K562 (cell line): ENCODE data around the gene UBE3B. TPM values are rescaled to one million over a fixed set of nuclear protein-coding genes. Genes with fewer than 3 reads are reported as not detected.

Experiments
- E2F1 ChIP-seq: sonication (generic); formaldehyde crosslinking; IDR thresholded peaks from 2 replicates; pipeline ENCODE4 v1.8.1; 2023; ENCODE audit warnings: mild to moderate bottlenecking, missing genetic modification reagents, moderate library complexity
- NR4A1 ChIP-seq, 2 experiments: fragments of 250-450 bp in 1 of 2; fragments of 450-650 bp in 1 of 2; sonication (Bioruptor Pico) in 1 of 2; IDR thresholded peaks; 2 replicates each; pipeline versions ENCODE4 v1.4.0 to v1.6.1; 2016 to 2020; ENCODE audit warnings: mild to moderate bottlenecking in 2 of 2, missing compliant biosample characterization in 1 of 2, missing genetic modification characterization in 1 of 2, moderate library complexity in 1 of 2
- THRA ChIP-seq: fragments of 450-650 bp; IDR thresholded peaks from 2 replicates; pipeline ENCODE4 v1.6.1; 2017; ENCODE audit warnings: mild to moderate bottlenecking, moderate library complexity
- ZNF140 ChIP-seq: fragments of 250-450 bp; sonication (Bioruptor Pico); IDR thresholded peaks from 2 replicates; pipeline ENCODE4 v1.8.0; 2021; ENCODE audit warnings: moderate library complexity, mild to moderate bottlenecking, inconsistent platforms
- polyA plus RNA-seq, 8 experiments: library from polyadenylated mRNA; depleted of rRNA in 4 of 8; stranded (reverse) in 5 of 8; unstranded in 3 of 8; fragments of >200 nt; fragmentation: Nextera tagmentation in 2 of 8; fragmentation: Illumina TruSeq in 1 of 8; extraction: Ambion mirVana in 2 of 8; extraction: Trizol in 1 of 8; gene quantifications; 2 replicates each; pipeline versions ENCODE4 v1.2.1 to v1.2.3, GENCODE V29; 2011 to 2014; ENCODE audit warnings: inconsistent platforms in 1 of 8, missing spikeins in 1 of 8
- total RNA-seq, 7 experiments: library from RNA; depleted of rRNA in 6 of 7; stranded (reverse); fragments of >200 nt in 6 of 7; fragmentation: Illumina TruSeq in 2 of 7; extraction: Trizol in 2 of 7; gene quantifications; 2 replicates each; pipeline versions ENCODE4 v1.2.1 to v1.2.3, GENCODE V29; 2011 to 2021; ENCODE audit warnings: low replicate concordance in 1 of 7
- TF ChIP-seq, protein P1 (sequence below): fragments of 250-450 bp; sonication (Bioruptor Pico); IDR thresholded peaks from 2 replicates; pipeline ENCODE4 v1.4.0; 2020; ENCODE audit warnings: mild to moderate bottlenecking
- TF ChIP-seq, protein P2 (sequence below): fragments of 200-600 bp; sonication (generic); IDR thresholded peaks from one replicate; pipeline ENCODE4 v1.6.1; 2012; ENCODE audit warnings: mild to moderate bottlenecking, low read depth, low read length, inconsistent platforms
- TF ChIP-seq, protein P3 (sequence below): fragments of 450-650 bp; formaldehyde crosslinking; IDR thresholded peaks from 2 replicates; pipeline ENCODE4 v1.4.0; 2020; ENCODE audit warnings: mild to moderate bottlenecking, mixed read lengths

Gene UBE3B
- total and polyA plus RNA-seq, 9 of the 15 experiments (the other 6 are each of a cell fraction or from before 2014, with no cell fraction given), result 7.6 to 23.6 (median 15.5) TPM

DNA sequence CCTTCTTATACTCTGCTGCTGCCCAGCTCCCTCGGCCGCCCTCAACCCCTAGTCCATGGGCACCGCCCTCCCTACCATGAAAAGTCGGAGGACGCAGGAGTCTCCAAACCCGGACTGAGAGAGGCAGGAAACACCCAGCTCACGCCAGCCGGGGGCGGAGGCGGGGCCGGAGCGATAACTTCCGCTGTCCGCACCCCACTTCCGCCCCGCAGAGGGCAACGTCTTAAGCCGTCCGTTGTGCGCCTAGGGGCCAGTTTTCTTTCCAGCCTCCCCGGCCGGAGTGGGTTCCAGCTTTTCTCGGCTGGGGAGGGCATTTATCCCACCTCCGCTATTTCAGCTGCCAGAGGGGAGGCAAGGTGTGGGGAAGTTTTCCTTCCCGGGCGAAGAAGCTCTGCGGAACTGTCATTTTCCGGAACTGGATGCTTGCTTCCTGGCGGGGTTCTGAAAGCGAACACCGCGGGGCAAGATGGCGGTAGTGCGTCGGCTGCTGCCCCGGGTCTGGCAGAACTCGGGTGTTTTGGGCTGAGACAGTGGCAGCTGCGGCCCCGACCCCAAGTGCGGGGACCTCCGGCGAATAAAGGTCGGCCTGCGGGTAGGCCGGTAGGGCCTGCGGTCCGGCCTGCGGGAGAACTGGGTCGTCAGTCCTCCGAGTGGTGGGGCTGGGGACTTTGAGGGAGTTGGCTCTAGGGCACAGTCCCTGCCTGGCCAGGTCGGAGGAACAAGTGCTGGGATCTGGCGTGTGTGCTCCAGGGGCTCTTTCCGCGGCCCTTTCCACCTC lies at the start of gene UBE3B, which contains the start of gene KCTD10 (continued):
- TF ChIP-seq NR4A1 (CRISPR knock-in tag; IDR thresholded peaks at IDR 0.05) (no peak), NR4A1 (tag; IDR thresholded peaks at IDR 0.05) (peak; percentile 73; the same call in 1 of the 2 replicates), E2F1 (CRISPR knock-in tag) (peak; percentile 80; the same call in 1 of the 2 replicates), THRA (no peak), ZNF140 (CRISPR knock-in tag) (no peak)
- TF ChIP-seq, protein P1, sequence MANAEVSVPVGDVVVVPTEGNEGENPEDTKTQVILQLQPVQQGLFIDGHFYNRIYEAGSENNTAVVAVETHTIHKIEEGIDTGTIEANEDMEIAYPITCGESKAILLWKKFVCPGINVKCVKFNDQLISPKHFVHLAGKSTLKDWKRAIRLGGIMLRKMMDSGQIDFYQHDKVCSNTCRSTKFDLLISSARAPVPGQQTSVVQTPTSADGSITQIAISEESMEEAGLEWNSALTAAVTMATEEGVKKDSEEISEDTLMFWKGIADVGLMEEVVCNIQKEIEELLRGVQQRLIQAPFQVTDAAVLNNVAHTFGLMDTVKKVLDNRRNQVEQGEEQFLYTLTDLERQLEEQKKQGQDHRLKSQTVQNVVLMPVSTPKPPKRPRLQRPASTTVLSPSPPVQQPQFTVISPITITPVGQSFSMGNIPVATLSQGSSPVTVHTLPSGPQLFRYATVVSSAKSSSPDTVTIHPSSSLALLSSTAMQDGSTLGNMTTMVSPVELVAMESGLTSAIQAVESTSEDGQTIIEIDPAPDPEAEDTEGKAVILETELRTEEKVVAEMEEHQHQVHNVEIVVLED (CRISPR knock-in tag), result peak; percentile 66
- TF ChIP-seq, protein P2, sequence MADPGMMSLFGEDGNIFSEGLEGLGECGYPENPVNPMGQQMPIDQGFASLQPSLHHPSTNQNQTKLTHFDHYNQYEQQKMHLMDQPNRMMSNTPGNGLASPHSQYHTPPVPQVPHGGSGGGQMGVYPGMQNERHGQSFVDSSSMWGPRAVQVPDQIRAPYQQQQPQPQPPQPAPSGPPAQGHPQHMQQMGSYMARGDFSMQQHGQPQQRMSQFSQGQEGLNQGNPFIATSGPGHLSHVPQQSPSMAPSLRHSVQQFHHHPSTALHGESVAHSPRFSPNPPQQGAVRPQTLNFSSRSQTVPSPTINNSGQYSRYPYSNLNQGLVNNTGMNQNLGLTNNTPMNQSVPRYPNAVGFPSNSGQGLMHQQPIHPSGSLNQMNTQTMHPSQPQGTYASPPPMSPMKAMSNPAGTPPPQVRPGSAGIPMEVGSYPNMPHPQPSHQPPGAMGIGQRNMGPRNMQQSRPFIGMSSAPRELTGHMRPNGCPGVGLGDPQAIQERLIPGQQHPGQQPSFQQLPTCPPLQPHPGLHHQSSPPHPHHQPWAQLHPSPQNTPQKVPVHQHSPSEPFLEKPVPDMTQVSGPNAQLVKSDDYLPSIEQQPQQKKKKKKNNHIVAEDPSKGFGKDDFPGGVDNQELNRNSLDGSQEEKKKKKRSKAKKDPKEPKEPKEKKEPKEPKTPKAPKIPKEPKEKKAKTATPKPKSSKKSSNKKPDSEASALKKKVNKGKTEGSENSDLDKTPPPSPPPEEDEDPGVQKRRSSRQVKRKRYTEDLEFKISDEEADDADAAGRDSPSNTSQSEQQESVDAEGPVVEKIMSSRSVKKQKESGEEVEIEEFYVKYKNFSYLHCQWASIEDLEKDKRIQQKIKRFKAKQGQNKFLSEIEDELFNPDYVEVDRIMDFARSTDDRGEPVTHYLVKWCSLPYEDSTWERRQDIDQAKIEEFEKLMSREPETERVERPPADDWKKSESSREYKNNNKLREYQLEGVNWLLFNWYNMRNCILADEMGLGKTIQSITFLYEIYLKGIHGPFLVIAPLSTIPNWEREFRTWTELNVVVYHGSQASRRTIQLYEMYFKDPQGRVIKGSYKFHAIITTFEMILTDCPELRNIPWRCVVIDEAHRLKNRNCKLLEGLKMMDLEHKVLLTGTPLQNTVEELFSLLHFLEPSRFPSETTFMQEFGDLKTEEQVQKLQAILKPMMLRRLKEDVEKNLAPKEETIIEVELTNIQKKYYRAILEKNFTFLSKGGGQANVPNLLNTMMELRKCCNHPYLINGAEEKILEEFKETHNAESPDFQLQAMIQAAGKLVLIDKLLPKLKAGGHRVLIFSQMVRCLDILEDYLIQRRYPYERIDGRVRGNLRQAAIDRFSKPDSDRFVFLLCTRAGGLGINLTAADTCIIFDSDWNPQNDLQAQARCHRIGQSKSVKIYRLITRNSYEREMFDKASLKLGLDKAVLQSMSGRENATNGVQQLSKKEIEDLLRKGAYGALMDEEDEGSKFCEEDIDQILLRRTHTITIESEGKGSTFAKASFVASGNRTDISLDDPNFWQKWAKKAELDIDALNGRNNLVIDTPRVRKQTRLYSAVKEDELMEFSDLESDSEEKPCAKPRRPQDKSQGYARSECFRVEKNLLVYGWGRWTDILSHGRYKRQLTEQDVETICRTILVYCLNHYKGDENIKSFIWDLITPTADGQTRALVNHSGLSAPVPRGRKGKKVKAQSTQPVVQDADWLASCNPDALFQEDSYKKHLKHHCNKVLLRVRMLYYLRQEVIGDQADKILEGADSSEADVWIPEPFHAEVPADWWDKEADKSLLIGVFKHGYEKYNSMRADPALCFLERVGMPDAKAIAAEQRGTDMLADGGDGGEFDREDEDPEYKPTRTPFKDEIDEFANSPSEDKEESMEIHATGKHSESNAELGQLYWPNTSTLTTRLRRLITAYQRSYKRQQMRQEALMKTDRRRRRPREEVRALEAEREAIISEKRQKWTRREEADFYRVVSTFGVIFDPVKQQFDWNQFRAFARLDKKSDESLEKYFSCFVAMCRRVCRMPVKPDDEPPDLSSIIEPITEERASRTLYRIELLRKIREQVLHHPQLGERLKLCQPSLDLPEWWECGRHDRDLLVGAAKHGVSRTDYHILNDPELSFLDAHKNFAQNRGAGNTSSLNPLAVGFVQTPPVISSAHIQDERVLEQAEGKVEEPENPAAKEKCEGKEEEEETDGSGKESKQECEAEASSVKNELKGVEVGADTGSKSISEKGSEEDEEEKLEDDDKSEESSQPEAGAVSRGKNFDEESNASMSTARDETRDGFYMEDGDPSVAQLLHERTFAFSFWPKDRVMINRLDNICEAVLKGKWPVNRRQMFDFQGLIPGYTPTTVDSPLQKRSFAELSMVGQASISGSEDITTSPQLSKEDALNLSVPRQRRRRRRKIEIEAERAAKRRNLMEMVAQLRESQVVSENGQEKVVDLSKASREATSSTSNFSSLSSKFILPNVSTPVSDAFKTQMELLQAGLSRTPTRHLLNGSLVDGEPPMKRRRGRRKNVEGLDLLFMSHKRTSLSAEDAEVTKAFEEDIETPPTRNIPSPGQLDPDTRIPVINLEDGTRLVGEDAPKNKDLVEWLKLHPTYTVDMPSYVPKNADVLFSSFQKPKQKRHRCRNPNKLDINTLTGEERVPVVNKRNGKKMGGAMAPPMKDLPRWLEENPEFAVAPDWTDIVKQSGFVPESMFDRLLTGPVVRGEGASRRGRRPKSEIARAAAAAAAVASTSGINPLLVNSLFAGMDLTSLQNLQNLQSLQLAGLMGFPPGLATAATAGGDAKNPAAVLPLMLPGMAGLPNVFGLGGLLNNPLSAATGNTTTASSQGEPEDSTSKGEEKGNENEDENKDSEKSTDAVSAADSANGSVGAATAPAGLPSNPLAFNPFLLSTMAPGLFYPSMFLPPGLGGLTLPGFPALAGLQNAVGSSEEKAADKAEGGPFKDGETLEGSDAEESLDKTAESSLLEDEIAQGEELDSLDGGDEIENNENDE, result no peak
- TF ChIP-seq, protein P3, sequence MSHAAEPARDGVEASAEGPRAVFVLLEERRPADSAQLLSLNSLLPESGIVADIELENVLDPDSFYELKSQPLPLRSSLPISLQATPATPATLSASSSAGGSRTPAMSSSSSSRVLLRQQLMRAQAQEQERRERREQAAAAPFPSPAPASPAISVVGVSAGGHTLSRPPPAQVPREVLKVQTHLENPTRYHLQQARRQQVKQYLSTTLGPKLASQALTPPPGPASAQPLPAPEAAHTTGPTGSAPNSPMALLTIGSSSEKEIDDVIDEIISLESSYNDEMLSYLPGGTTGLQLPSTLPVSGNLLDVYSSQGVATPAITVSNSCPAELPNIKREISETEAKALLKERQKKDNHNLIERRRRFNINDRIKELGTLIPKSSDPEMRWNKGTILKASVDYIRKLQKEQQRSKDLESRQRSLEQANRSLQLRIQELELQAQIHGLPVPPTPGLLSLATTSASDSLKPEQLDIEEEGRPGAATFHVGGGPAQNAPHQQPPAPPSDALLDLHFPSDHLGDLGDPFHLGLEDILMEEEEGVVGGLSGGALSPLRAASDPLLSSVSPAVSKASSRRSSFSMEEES, result no peak
